Sigmoid colon (tissue), 7 donors: ENCODE results near the gene GABRE. TPM values are rescaled to one million over a fixed set of nuclear protein-coding genes. Genes with fewer than 3 reads are reported as not detected.

ENCODE experiments used
- DNase-seq: peaks from one replicate; pipeline ENCODE4 v3.0.0-alpha.2; 2019
- H3K27ac ChIP-seq, 4 donors: fragments of 200-600 bp; sonication (generic); one replicate each; pipeline ENCODE4 v1.5.1; 2016 to 2019; ENCODE audit warnings: mild to moderate bottlenecking in 1 of 4
- H3K27me3 ChIP-seq, 3 donors: fragments of 200-600 bp; sonication (generic); one replicate each; pipeline ENCODE4 v1.5.1; 2019; ENCODE audit warnings: mild to moderate bottlenecking in 1 of 3
- H3K36me3 ChIP-seq, 4 donors: fragments of 200-600 bp; sonication (generic); one replicate each; pipeline ENCODE4 v1.5.1; 2016 to 2019
- H3K4me1 ChIP-seq, 4 donors: fragments of 200-600 bp; sonication (generic); one replicate each; pipeline ENCODE4 v1.5.1; 2017 to 2019
- H3K4me3 ChIP-seq, 4 donors: fragments of 200-600 bp; sonication (generic); one replicate each; pipeline ENCODE4 v1.5.1; 2017 to 2019; ENCODE audit warnings: mild to moderate bottlenecking in 2 of 4, moderate library complexity in 1 of 4
- H3K9me3 ChIP-seq, 4 donors: fragments of 200-600 bp in 3 of 4; sonication (generic) in 3 of 4; one replicate each; pipeline versions ENCODE4 v1.5.1 to v1.6.1; 2013 to 2019
- EP300 ChIP-seq, 4 donors: sonication (generic); formaldehyde crosslinking; IDR thresholded peaks; one replicate each; pipeline ENCODE4 v1.6.1; 2017; ENCODE audit warnings: antibody characterized with exemption in 4 of 4
- POLR2A ChIP-seq, 2 donors: fragments of 450-650 bp; IDR thresholded peaks; one replicate each; pipeline ENCODE4 v1.6.1; 2016; ENCODE audit warnings: antibody characterized with exemption in 2 of 2, mild to moderate bottlenecking in 2 of 2, moderate library complexity in 2 of 2
- POLR2AphosphoS5 ChIP-seq, 4 donors: sonication (generic); formaldehyde crosslinking; IDR thresholded peaks; one replicate each; pipeline ENCODE4 v1.6.1; 2017; ENCODE audit warnings: antibody characterized with exemption in 4 of 4
- WGBS, 2 donors: extraction: QIAGEN DNeasy Blood & Tissue Kit; methylation state at CpG; one replicate each; pipeline ENCODE4 v1.1.7; 2013; 5-methylcytosine and 5-hydroxymethylcytosine counted together
- intact Hi-C: fragments of 100-400 bp; cut with DNase I; formaldehyde crosslinking; loops from one replicate; pipeline ENCODE4 v1.15.1; 2023
- polyA plus RNA-seq, 3 donors: library from polyadenylated mRNA; stranded (reverse); fragments of 200-250 nt; gene quantifications; one replicate each; pipeline ENCODE4 v1.2.3, GENCODE V29; 2013
- total RNA-seq, 4 donors: library from RNA; depleted of rRNA; stranded (reverse); fragments of >200 nt; gene quantifications; one replicate each; pipeline ENCODE4 v1.1.0, GENCODE V29; 2016
- TF ChIP-seq, protein P1 (sequence below), 4 experiments: fragments of 450-650 bp in 3 of 4; fragments of 200-600 bp in 1 of 4; IDR thresholded peaks; one replicate each; pipeline ENCODE4 v1.5.1; 2016 to 2019; ENCODE audit warnings: antibody characterized with exemption in 4 of 4, mild to moderate bottlenecking in 3 of 4, moderate library complexity in 2 of 4
- donor health status: healthy with polysubstance abuse.
- donor health status: Bipolar disorder and iron deficiency.
- donor health status: healthy.

Gene GABRE
- total and polyA plus RNA-seq, 7 donors = 0.23 to 18.0 (median 5.4) TPM

DNA sequence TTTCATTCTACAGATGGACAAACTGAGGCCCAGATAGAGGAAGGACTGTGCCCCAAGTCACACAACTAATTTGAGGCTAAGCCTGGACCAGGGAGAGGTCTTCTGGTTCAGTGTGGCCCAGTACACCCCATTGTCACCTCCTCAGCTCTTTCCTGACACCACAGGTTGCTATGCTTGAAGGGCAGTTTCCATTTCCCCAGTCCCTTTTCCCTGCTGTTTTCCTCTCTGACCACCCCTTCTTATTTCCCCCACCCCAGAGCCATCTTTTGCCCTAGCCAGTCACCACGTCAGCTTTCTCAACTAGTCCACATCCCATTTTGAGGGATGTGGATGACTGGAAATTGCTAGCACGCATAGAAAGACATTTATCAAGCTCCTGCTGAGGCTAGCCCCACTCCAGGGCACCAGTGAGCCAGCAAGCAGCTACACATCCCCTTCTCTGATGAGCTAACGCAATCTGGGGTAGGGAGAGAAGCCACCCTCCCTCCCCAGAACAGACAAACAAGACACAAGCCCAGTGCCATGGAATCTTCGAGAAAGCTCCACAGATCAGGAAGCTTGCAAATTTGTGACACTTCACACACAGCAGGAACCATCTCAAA lies 1.3 kb downstream of the GABRE start:
- Histone ChIP-seq H3K9me3 (no peaks in the 10 kb centered on the region), H3K36me3 (peaks cover 0 to 4% (median 0%) of the 10 kb centered on the region in 4 donors), H3K4me3 (peak overlapping the region in 2 of 4 donors; percentile 54 to 57), H3K27ac (peak overlapping the region; percentile 56 to 73 (median 64)), H3K4me1 (peaks cover 0 to 6% (median 0%) of the 10 kb centered on the region in 4 donors), H3K27me3 (no peaks in the 10 kb centered on the region)
- 48 to 50% methylated on average over 4 of the region's 4 CpGs for WGBS, 2 donors
- TF ChIP-seq POLR2AphosphoS5 (IDR thresholded peaks at IDR 0.05) = no peak
- no peak for TF ChIP-seq EP300 (IDR thresholded peaks at IDR 0.05)
- TF ChIP-seq POLR2A (IDR thresholded peaks at IDR 0.05) = no peak
- TF ChIP-seq, protein P1, sequence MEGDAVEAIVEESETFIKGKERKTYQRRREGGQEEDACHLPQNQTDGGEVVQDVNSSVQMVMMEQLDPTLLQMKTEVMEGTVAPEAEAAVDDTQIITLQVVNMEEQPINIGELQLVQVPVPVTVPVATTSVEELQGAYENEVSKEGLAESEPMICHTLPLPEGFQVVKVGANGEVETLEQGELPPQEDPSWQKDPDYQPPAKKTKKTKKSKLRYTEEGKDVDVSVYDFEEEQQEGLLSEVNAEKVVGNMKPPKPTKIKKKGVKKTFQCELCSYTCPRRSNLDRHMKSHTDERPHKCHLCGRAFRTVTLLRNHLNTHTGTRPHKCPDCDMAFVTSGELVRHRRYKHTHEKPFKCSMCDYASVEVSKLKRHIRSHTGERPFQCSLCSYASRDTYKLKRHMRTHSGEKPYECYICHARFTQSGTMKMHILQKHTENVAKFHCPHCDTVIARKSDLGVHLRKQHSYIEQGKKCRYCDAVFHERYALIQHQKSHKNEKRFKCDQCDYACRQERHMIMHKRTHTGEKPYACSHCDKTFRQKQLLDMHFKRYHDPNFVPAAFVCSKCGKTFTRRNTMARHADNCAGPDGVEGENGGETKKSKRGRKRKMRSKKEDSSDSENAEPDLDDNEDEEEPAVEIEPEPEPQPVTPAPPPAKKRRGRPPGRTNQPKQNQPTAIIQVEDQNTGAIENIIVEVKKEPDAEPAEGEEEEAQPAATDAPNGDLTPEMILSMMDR (IDR thresholded peaks at IDR 0.05) = no peak
- intact Hi-C loops = no loop called here
- no peak for DNase-seq

GRCh38 chrX:151970661-151971060 lies 3.8 kb downstream of the GABRE start:
- no peak for TF ChIP-seq POLR2A (IDR thresholded peaks at IDR 0.05)
- no peak for TF ChIP-seq POLR2AphosphoS5 (IDR thresholded peaks at IDR 0.05)
- TF ChIP-seq, protein P1 (IDR thresholded peaks at IDR 0.05) = no peak
- no peak for TF ChIP-seq EP300 (IDR thresholded peaks at IDR 0.05)
- WGBS, 2 donors = 69 to 84% methylated on average over 6 of the region's 6 CpGs
- intact Hi-C loops = no loop called here
- Histone ChIP-seq H3K27me3 (no peaks in the 10 kb centered on the region), H3K4me1 (peaks cover 0 to 6% (median 0%) of the 10 kb centered on the region in 4 donors), H3K9me3 (no peaks in the 10 kb centered on the region), H3K27ac (peak overlapping the region in 1 of 4 donors; percentile 12), H3K36me3 (peaks cover 0 to 4% (median 0%) of the 10 kb centered on the region in 4 donors), H3K4me3 (no peak overlapping the region)
- peak; percentile 83 for DNase-seq

DNA sequence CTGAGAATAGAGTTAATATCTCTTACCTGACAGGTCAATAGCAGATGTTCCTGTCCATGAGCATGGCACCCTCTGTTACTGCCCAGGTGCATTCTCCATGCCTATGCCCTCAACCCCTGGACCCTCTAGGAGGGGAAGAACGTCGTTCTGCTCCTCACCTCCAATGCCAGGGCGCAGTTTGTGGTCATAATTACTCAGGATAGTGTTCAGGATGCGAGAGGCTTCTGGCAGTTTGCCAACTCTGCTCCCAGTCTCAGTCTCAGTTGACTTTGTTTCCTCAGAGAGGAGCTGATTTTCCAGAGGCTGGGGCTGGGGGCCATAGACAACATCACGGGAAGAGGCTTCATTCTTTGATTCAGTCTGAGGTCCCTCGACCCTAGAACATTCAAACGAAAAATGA lies 4.4 kb downstream of the GABRE start:
- no peaks in the 10 kb centered on the region for H3K27me3 ChIP-seq
- intact Hi-C loops = no loop called here
- no peak overlapping the region for H3K27ac ChIP-seq
- H3K4me3 ChIP-seq = no peak overlapping the region
- DNase-seq = no peak
- H3K36me3 ChIP-seq = peaks cover 0 to 4% (median 0%) of the 10 kb centered on the region in 4 donors
- TF ChIP-seq EP300 (IDR thresholded peaks at IDR 0.05) = no peak
- H3K4me1 ChIP-seq = peaks cover 0 to 6% (median 0%) of the 10 kb centered on the region in 4 donors
- no peaks in the 10 kb centered on the region for H3K9me3 ChIP-seq
- WGBS, 2 donors = 74 to 89% methylated on average over 7 of the region's 7 CpGs

GRCh38 chrX:151966236-151966635 lies 8.2 kb downstream of the GABRE start:
- Histone ChIP-seq H3K27ac (no peak overlapping the region), H3K36me3 (peaks cover 0 to 4% (median 0%) of the 10 kb centered on the region in 4 donors), H3K4me3 (no peak overlapping the region), H3K4me1 (no peaks in the 10 kb centered on the region), H3K9me3 (no peaks in the 10 kb centered on the region), H3K27me3 (no peaks in the 10 kb centered on the region)
- TF ChIP-seq EP300 (IDR thresholded peaks at IDR 0.05) = no peak
- TF ChIP-seq POLR2A (IDR thresholded peaks at IDR 0.05) = no peak
- TF ChIP-seq, protein P1 (IDR thresholded peaks at IDR 0.05) = no peak
- TF ChIP-seq POLR2AphosphoS5 (IDR thresholded peaks at IDR 0.05) = no peak
- WGBS, 2 donors = 91 to 94% methylated on average over 6 of the region's 6 CpGs
- no peak for DNase-seq
- intact Hi-C loops = no loop called here

- no peak overlapping the region for H3K27ac ChIP-seq
- no peaks in the 10 kb centered on the region for H3K4me1 ChIP-seq
- no peak overlapping the region for H3K4me3 ChIP-seq
- no peaks in the 10 kb centered on the region for H3K9me3 ChIP-seq
- TF ChIP-seq POLR2AphosphoS5 (IDR thresholded peaks at IDR 0.05) (no peak), POLR2A (IDR thresholded peaks at IDR 0.05) (no peak), EP300 (IDR thresholded peaks at IDR 0.05) (no peak)
- TF ChIP-seq, protein P1 (IDR thresholded peaks at IDR 0.05) = no peak
- intact Hi-C loops = no loop called here
- WGBS, 2 donors = 74 to 91% methylated on average over 5 of the region's 5 CpGs
- DNase-seq = no peak
- H3K36me3 ChIP-seq = peaks cover 0 to 5% (median 0%) of the 10 kb centered on the region in 4 donors
- H3K27me3 ChIP-seq = no peaks in the 10 kb centered on the region
Observed at GRCh38 chrX:151962034-151962433, 12.4 kb downstream of the GABRE start.
